Measurements from ENCODE around the gene SNW1. TPM values are rescaled to one million over a fixed set of nuclear protein-coding genes. Genes with fewer than 3 reads are reported as not detected.
"Not testable (repeated sequence)": the region's sequence is repeated elsewhere in the genome, so short reads cannot be mapped to it uniquely, and the experiment has no call there.

Gene SNW1
- polyA plus RNA-seq (ENCODE audit: insufficient read length in 10 of 10) = 10 to 100 TPM; 45.3 to 58.0 (median 49.9) TPM
- long read RNA-seq, donor 1, partial matches to known transcripts = 13 of 18 reads
- long read RNA-seq, donor 1, other reads (novel, unspliced or antisense) = 0 of 18 reads
- long read RNA-seq, donor 2, partial matches to known transcripts = 5 of 8 reads
- long read RNA-seq, donor 2, other reads (novel, unspliced or antisense) = 0 of 8 reads
- long read RNA-seq, donor 3 = 0 reads
- long read RNA-seq, donor 4, transcript SNW1-201 (14 exons, 2,163 nt) = major isoform, 8 of 10 reads
- long read RNA-seq, donor 4, partial matches to known transcripts = 0 of 10 reads
- long read RNA-seq, donor 4, other reads (novel, unspliced or antisense) = 0 of 10 reads
- long read RNA-seq, donor 5, partial matches to known transcripts = 12 of 18 reads
- long read RNA-seq, donor 5, other reads (novel, unspliced or antisense) = 0 of 18 reads
- long read RNA-seq, donor 6, transcript SNW1-201 (14 exons, 2,163 nt) = major isoform, 8 of 18 reads
- long read RNA-seq, donor 6, partial matches to known transcripts = 8 of 18 reads
- long read RNA-seq, donor 6, other reads (novel, unspliced or antisense) = 0 of 18 reads
- long read RNA-seq, donor 7, transcript SNW1-201 (14 exons, 2,163 nt) = major isoform, 6 of 13 reads
- long read RNA-seq, donor 7, partial matches to known transcripts = 5 of 13 reads
- long read RNA-seq, donor 7, other reads (novel, unspliced or antisense) = 0 of 13 reads
- long read RNA-seq, donor 8, partial matches to known transcripts = 14 of 17 reads
- long read RNA-seq, donor 8, other reads (novel, unspliced or antisense) = 0 of 17 reads
- long read RNA-seq, donor 9 = 0 reads

DNA sequence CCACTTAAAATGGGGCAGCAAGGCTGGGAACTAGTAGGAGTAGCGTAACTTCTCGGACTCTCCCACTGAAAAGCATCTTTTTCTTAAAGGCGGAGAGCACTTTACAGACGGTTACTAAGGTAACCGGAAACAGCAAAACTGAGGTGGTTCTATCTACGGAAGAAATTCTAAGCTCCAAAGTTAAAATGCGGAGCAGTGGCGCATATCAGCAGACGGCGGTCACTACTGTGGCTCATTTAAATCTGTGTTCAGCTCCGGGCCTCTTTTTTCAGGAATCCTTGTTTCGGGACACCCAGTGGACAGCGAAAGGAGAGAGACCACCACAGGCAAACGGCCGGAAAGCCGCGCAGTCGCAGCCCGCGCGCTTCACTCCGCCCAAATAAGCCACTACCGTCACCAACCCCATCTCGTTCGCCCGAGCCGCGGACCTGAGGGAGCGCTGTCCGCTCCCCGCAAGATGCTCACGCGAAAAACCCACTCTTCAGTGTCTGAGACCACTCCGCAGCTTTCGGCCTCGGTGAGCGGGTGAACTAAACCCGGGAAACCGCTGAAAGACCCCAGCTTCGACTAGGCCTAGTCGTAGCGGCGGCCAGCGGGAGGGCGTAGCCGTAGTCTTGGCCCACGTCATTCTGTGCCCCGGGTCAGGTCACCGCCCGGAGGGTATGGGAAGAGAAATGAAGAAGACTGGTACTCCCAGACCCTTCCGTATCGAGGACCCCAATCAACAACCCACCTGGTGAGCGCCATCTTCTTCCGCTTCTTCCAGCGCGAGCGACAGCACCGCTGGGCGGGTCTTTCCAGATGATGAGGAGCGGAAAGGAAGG, at the start of gene SNW1:
SNW1 (minus strand) TSS at position 776 of the 824 bp plus-strand sequence; CDS start at position 747, 29 bp downstream.
- peak; percentile 95 to 98 (median 97) for DNase-seq

DNA sequence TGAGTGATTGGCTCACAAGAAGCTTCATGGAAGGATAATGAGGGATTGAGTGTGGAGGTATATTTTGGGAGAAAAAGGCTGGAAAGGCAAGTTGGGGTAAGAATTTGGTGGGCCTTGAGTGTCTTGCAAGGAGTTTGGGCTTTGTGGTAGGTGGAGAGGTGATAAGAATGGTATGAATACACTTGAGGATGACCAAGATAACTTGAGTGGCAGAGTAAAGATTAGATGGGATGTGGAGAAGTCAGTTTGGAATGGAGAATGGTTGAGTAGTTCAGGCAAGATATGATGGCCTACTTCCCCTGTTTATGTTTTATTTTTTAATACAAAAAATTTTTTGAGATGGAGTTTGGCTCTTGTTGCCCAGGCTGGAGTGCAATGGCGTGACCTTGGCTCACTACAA, 48.1 kb upstream of the SNW1 start:
- no peak for DNase-seq

DNA sequence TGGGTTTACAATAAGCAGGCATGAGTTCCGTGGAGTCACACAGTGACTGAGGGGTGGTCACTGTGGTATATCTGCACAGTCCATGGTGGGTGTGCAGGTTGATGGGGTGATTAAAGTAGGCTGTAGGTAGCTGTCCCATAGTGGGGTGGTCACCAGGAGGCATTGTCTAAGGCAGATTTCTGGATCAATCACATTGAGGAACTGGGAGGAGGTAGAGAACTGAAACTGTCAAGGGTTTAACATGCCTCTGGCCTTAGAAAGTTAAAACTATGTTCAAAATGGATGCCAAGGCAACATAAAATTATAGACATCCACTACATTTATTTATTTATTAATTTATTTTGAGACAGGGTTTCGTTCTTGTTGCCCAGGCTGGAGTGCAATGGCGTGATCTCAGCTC, 47.3 kb upstream of the SNW1 start:
- DNase-seq = no peak

- no peak for DNase-seq
Measured at GRCh38 chr14:77805706-77806105, 44.8 kb upstream of the SNW1 start.

- DNase-seq = no peak
Measured at GRCh38 chr14:77804592-77804991, 43.6 kb upstream of the SNW1 start.

DNA sequence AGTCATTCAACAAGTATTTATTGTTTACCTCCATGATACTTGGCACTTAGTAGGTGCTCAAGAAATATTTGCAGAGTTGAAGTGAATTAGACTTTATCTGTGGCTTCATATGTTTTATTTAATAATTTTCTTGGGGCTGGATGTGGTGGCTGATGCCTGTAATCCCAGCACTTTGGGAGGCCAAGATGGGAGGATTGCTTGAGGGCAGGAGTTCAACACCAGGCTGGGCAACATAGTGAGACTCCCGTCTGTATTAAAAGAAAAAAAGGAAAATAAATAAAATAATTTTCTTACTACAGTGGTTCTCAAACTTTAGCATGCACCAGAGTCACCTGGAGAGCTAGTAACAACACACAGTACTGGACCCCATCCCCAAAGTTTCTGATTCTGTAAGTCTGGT, 39.9 kb upstream of the SNW1 start:
- no peak for DNase-seq

DNA sequence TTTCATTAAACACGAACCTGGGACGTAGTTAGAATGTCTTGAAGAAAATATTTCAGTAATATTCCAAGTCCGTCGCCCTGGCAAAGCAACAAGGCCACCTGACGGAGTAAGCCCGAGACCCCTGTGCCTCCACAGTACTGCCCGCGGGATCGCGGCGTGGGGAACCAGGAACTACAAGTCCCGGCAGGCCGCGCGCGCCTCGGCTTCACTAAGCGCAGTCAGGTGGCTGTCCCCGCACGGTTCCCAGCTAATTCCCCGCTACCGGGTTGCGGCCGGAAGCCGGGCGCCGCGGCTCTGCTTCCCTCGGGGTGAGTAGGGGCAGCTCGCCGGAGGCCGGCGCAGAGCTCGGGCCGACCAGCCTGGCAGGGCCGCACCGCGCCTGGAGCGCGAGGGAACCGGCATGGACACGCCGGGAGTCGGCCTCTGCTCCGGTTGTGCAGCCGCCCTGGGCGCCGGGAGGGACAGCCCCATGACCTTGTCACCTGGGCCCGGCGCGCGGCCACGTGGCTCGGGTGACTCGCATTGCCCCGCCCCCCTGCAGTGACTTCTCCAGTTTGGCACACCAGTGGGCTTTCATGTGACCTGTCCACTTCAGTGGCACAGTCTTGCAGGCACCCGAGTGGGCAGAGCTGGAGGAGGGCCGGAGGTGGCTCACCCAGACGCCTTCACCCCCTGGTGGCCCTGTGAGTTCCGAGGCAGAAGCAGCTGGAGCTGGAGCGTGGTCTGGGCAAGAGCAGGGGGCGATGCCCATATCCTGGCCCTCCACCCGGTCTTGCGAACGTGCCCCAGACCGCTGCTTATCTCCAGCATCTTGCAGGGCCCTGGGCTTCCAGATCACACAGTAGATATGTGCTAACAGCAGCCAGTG, 39.1 kb upstream of the SNW1 start, which contains the start of gene ADCK1:
ADCK1 (plus strand) TSS at position 247 of the 868 bp plus-strand sequence. CDS start 18,870 bp downstream, outside the sequence.
- DNase-seq = peak; percentile 71 to 94 (median 84)

- not testable (repeated sequence) for DNase-seq
Measured at GRCh38 chr14:77799456-77799855, 38.5 kb upstream of the SNW1 start.

DNA sequence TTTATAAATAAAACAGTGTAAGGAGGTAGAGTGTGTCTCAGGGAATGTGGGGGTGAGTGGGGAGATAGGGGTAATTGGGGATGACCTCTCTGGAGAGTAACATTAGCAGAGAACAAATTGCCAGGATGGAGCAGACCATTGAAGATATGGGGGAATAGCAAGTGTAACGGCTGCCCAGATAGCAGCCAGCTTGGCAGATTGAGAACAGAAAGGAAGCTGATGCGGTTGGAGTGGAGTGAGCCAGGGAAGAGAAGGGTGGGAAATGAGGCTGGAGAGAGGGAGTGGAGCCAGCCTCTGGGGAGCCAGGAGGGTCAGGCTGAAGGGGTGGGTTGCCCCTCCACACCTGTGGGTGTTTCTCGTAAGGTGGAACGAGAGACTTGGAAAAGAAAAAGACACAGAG, 33.4 kb upstream of the SNW1 start:
- no peak for DNase-seq

DNA sequence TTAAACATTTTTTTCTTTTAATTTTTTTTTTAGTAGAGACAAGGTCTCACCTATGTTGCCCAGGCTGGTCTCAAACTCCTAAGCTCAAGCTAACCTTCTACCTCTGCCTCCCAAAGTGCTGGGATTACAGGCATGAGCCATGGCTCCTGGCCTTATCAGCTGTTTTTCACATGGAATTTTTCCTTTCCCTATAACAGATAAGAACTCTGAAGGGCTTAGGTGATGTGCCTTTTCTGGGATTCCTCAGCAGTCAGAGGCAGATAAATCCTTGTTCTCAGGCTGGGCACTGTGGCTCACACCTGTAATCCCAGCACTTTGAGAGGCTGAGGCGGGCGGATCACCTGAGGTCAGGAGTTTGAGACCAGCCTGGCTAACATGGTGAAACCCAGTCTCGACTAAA, 32.3 kb upstream of the SNW1 start:
- DNase-seq = not testable (repeated sequence)

- DNase-seq = no peak
Measured at GRCh38 chr14:77791225-77791600, 30.3 kb upstream of the SNW1 start.

DNA sequence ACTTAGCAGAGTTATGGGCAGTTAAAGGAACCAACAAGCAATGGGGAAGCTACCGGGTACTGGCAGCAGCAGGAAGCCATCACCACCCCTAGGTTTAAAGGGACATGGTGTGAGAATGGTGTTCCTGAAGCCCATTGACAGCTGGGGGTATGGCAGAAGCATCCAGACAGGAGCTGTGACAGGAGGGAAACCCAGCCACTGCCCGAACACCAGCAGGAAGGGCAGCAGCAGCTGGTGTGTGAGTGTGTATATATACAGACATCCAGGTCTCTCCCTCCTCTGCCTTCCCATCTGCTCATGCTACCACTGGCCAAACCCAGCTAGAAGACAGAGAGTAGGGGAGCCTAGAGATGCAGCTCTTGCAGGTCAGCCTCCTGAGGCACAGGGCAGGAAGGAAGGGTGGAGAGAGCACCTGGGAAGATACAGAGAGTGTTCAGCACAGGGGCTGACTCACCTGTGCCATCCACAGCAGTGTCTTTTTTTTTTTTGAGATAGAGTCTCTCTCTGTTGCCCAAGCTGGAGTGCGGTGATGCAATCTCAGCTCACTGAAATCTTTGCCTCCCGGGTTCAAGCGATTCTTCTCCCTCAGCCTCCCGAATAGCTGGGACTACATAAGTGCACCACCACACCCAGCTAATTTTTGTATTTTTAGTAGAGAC, 29.7 kb upstream of the SNW1 start:
- no peak for DNase-seq

DNA sequence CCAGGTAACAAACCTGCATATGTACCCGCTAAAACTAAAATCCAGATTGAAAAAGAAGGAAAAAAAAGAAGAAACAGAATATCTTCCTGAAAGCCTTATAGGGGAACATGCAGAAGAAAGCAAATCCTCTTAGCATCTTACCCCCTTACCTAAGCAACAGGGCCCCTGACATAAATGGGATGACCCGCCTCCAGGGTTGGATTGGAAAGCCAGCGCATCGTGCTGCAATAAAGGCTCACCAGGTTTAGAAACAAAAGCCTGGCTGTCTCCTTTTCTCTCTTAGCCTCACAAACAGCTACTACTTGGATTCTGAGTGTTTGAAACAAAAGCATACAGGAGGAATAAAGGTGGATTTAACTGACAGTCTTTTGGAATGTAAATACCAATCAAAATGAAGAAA, 25.2 kb upstream of the SNW1 start:
- no peak for DNase-seq

GRCh38 chr14:77782202-77782601, 21.2 kb upstream of the SNW1 start:
- no peak for DNase-seq

DNA sequence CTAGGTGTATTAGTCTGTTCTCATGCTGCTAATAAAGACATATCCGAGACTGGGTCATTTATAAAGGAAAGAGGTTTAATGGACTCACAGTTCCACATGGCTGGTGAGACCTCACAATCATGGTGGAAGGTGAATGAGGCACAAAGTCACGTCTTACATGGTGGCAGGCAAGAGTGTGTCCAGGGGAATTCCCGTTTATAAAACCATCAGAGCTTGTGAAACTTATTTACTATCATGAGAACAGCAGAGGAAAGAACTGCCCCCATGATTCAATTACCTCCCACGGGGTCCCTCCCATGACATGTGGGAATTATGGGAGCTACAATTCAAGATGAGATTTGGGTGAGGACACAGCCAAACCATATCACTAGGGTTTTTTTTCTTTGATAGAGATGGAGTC, 13.0 kb upstream of the SNW1 start:
- not testable (repeated sequence) for DNase-seq

- not testable (repeated sequence) for DNase-seq
Measured at GRCh38 chr14:77768442-77769069, 7.6 kb upstream of the SNW1 start.

- no peak for DNase-seq
Measured at GRCh38 chr14:77763978-77764377, 3.0 kb upstream of the SNW1 start.

DNA sequence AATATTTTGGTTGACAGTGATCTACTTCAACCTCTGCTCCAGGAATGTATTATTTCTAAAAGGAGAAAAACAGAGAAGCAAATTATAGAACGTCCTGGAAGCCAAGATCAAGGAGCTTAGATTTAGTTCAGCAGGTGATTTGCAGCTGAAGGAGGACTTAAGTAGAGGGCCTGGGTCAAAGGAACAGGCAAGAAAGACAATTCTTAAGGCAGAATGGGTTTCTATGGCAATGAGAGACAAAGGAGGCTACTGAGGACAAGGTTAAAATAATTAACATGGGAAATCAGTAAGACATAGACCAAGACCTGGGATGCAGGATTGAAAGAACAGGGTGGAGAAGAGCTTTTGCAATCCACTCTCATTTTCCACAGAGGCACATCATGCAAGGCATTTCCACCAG, 2.4 kb upstream of the SNW1 start:
- no peak for DNase-seq

- peak in 2 of 3 donors; percentile 37 to 51 for DNase-seq
Measured at GRCh38 chr14:77761205-77761931, 412 bp upstream of the SNW1 start.

All from muscle of back (tissue), 13 donors.